H1 (cell line): ENCODE measurements around the gene PARD6B.

Source experiments
- ATF2 ChIP-seq: IDR thresholded peaks from 2 replicates; pipeline ENCODE4 v1.6.1; 2012; ENCODE audit warnings: low read length, inconsistent platforms
- FOSL1 ChIP-seq: IDR thresholded peaks from 2 replicates; pipeline ENCODE4 v1.6.1; 2011; ENCODE audit warnings: mild to moderate bottlenecking, low read depth, low read length, moderate library complexity; ENCODE audit not compliant: insufficient read depth
- GABPA ChIP-seq: IDR thresholded peaks from 2 replicates; pipeline ENCODE4 v1.6.1; 2011; ENCODE audit warnings: mild to moderate bottlenecking, low read length, moderate library complexity, borderline replicate concordance; ENCODE audit not compliant: insufficient read depth
- TF ChIP-seq, protein P1 (sequence below), 3 experiments: IDR thresholded peaks; 1 replicate in 2 of 3; 2 replicates in 1 of 3; pipeline versions ENCODE4 v1.5.1 to v1.6.1; 2011; ENCODE audit warnings: low read length in 3 of 3, mild to moderate bottlenecking in 3 of 3, inconsistent platforms in 2 of 3, low read depth in 1 of 3, moderate library complexity in 1 of 3; ENCODE audit not compliant: insufficient read depth in 1 of 3; ENCODE audit errors: control extremely low read depth in 1 of 3

DNA sequence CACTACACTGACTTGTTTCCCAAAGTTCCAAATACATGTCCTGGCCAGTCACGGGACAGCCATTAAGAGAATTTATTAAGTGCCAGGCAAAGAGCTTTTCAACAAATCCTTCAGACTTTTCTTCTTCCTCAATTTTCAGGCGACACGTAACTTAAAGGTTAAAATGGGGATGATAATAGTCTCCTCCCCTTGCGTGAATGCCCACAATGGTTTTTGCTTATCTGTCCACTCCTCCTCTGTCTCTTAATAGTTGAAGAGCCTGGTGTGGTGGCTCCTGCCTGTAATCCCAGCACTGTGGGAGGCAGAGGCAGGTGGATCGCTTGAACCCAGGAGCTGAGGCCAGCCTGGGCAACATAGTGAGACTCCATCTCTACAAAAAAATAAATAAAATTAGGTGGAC is 11.4 kb upstream of the PARD6B start:
- TF ChIP-seq, protein P1, sequence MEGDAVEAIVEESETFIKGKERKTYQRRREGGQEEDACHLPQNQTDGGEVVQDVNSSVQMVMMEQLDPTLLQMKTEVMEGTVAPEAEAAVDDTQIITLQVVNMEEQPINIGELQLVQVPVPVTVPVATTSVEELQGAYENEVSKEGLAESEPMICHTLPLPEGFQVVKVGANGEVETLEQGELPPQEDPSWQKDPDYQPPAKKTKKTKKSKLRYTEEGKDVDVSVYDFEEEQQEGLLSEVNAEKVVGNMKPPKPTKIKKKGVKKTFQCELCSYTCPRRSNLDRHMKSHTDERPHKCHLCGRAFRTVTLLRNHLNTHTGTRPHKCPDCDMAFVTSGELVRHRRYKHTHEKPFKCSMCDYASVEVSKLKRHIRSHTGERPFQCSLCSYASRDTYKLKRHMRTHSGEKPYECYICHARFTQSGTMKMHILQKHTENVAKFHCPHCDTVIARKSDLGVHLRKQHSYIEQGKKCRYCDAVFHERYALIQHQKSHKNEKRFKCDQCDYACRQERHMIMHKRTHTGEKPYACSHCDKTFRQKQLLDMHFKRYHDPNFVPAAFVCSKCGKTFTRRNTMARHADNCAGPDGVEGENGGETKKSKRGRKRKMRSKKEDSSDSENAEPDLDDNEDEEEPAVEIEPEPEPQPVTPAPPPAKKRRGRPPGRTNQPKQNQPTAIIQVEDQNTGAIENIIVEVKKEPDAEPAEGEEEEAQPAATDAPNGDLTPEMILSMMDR (IDR thresholded peaks at IDR 0.05; ENCODE audit: control extremely low read depth in 1 of 3, insufficient read depth in 1 of 3, low read depth in 1 of 3, low read length in 3 of 3), result no peak
- TF ChIP-seq GABPA (no peak), ATF2 (no peak), FOSL1 (no peak)
